Central memory CD8-positive, alpha-beta T cell (primary cell): Measurements from ENCODE around the gene CCDC158.
A peak's percentile ranks its signal among the peaks of the same experiment; 100 is the strongest.

Experiments
- ATAC-seq: fragments of 150-1000 bp; cut with Tn5 transposase; replicated peaks from 2 replicates; pipeline ENCODE4 v1.10.0; 2022; ENCODE audit warnings: mild to moderate bottlenecking, moderate FRiP score, moderate number of reproducible peaks; ENCODE audit not compliant: poor library complexity, severe bottlenecking; ENCODE audit errors: extremely low read depth
- DNase-seq, 2 donors: peaks; one replicate each; pipeline ENCODE4 v3.0.0; 2021; ENCODE audit warnings: low spot score in 2 of 2
- H3K27ac Mint-ChIP-seq: one replicate; pipeline ENCODE4 v1.8.0; 2022; ENCODE audit warnings: low read depth, mild to moderate bottlenecking, moderate library complexity, mixed read lengths
- H3K27me3 Mint-ChIP-seq: one replicate; pipeline ENCODE4 v1.8.0; 2022; ENCODE audit warnings: mixed read lengths
- H3K36me3 Mint-ChIP-seq: one replicate; pipeline ENCODE4 v1.8.0; 2022; ENCODE audit warnings: mild to moderate bottlenecking, moderate library complexity, mixed read lengths; ENCODE audit not compliant: insufficient read depth
- H3K4me1 Mint-ChIP-seq: one replicate; pipeline ENCODE4 v1.8.0; 2022; ENCODE audit warnings: mixed read lengths
- H3K4me3 Mint-ChIP-seq: one replicate; pipeline ENCODE4 v1.8.0; 2022; ENCODE audit warnings: mild to moderate bottlenecking, moderate library complexity, mixed read lengths
- H3K9me3 Mint-ChIP-seq: one replicate; pipeline ENCODE4 v1.8.0; 2022; ENCODE audit warnings: mixed read lengths

CCDC158 gene

DNA sequence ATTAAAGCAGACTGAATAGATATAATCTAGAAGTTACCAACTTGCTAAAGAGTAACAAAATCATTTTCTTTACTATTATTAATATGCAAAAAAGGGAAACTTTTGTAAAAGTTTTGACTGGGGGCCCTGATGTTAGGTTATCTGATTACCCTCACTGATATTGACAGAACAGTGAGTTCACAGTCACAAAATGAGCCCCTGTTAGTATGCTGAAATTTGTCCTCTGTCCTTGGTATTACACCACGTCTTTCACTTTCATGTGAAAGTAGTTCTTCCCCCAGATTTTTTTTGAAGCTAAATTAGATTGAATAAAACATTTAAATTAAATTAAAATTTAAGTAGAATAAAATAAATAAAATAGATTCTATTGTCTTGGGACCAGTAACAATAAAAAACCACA, 108.5 kb downstream of the CCDC158 start:
- ATAC-seq, result no peak
- peaks cover 2% of the 10 kb centered on the region for H3K36me3 Mint-ChIP-seq
- H3K4me3 Mint-ChIP-seq, result no peak overlapping the region

GRCh38 chr4:76311896-76312331, 109.0 kb downstream of the CCDC158 start:
- DNase-seq (no peak), ATAC-seq (no peak)
- Mint-ChIP-seq H3K27ac (no peak overlapping the region), H3K9me3 (peaks cover 6% of the 10 kb centered on the region), H3K4me3 (no peak overlapping the region), H3K4me1 (peaks cover 12% of the 10 kb centered on the region), H3K36me3 (peaks cover under 1% of the 10 kb centered on the region), H3K27me3 (peaks cover 18% of the 10 kb centered on the region)

More for the DNA sequence above, 108.5 kb downstream of the CCDC158 start:
- no peak for DNase-seq
- Mint-ChIP-seq H3K27me3 (peaks cover 22% of the 10 kb centered on the region), H3K27ac (no peak overlapping the region), H3K9me3 (peaks cover 6% of the 10 kb centered on the region), H3K4me1 (peaks cover 12% of the 10 kb centered on the region)

DNA sequence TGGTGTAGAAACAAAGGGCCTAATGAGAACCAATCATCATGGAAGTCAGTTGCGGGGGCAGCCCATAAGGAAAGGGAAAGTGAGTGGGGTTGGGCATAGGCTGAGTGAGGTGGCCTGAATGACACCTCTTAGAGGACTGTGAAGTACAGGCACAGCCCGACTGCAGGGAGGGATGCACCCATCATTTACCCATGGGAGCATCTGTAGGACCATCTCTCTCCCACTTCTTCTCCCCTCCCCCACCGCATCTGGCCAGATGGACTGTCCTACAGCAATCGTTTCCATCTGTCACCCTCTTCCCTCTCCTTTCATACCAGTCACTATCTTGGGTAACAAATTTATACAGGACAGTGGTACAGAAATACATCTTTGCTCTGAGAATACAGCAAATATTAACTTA, 110.3 kb downstream of the CCDC158 start:
- no peak for ATAC-seq
- H3K27me3 Mint-ChIP-seq, result peaks cover 6% of the 10 kb centered on the region
- DNase-seq, result no peak
- H3K4me3 Mint-ChIP-seq, result no peak overlapping the region
- no peak overlapping the region for H3K27ac Mint-ChIP-seq
- no peaks in the 10 kb centered on the region for H3K9me3 Mint-ChIP-seq
- H3K4me1 Mint-ChIP-seq, result peaks cover 12% of the 10 kb centered on the region
- H3K36me3 Mint-ChIP-seq, result no peaks in the 10 kb centered on the region

- H3K36me3 Mint-ChIP-seq, result peaks cover 1% of the 10 kb centered on the region
- H3K4me3 Mint-ChIP-seq, result no peak overlapping the region
- ATAC-seq (no peak), DNase-seq (no peak)
- H3K4me1 Mint-ChIP-seq, result peaks cover 18% of the 10 kb centered on the region
- no peaks in the 10 kb centered on the region for H3K9me3 Mint-ChIP-seq
- no peak overlapping the region for H3K27ac Mint-ChIP-seq
- no peaks in the 10 kb centered on the region for H3K27me3 Mint-ChIP-seq
Observed at GRCh38 chr4:76309939-76310550, 110.9 kb downstream of the CCDC158 start.

DNA sequence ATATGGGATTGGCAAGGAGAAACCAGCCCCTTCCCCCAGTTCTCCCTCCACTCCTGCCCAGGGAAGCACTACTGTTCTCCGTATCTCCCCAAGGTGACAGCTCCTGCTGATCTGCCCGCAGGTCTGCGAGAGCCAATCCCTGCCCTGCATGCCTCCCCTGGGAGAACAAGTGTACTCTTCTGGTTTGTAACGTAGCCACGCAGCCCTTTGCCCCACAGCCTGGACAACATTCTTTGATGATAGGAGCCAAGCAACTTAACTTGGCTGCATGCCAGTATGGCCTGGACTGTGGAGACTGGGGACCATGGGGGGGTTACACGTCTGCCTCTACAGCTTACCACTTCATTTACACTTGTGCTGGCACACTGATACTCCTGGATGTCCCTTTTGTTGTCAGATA, 112.4 kb downstream of the CCDC158 start:
- ATAC-seq, result no peak
- H3K27ac Mint-ChIP-seq, result no peak overlapping the region
- H3K4me3 Mint-ChIP-seq, result peak overlapping the region; percentile 29

GRCh38 chr4:76307660-76308014, 113.3 kb downstream of the CCDC158 start:
- Mint-ChIP-seq H3K9me3 (no peaks in the 10 kb centered on the region), H3K4me1 (peaks cover 35% of the 10 kb centered on the region), H3K4me3 (peak overlapping the region; percentile 79), H3K27ac (no peak overlapping the region), H3K27me3 (no peaks in the 10 kb centered on the region), H3K36me3 (peaks cover 3% of the 10 kb centered on the region)
- ATAC-seq (no peak), DNase-seq (no peak)

More for the DNA sequence above, 112.4 kb downstream of the CCDC158 start:
- Mint-ChIP-seq H3K4me1 (peaks cover 28% of the 10 kb centered on the region), H3K36me3 (peaks cover 3% of the 10 kb centered on the region), H3K9me3 (no peaks in the 10 kb centered on the region), H3K27me3 (no peaks in the 10 kb centered on the region)
- no peak for DNase-seq

- ATAC-seq (no peak), DNase-seq (no peak)
- H3K4me1 Mint-ChIP-seq, result peaks cover 40% of the 10 kb centered on the region
- no peaks in the 10 kb centered on the region for H3K9me3 Mint-ChIP-seq
- peak overlapping the region; percentile 79 for H3K4me3 Mint-ChIP-seq
- peak overlapping the region; percentile 47 for H3K27ac Mint-ChIP-seq
- no peaks in the 10 kb centered on the region for H3K27me3 Mint-ChIP-seq
- H3K36me3 Mint-ChIP-seq, result peaks cover 3% of the 10 kb centered on the region
Observed at GRCh38 chr4:76306882-76307659, 113.9 kb downstream of the CCDC158 start.

DNA sequence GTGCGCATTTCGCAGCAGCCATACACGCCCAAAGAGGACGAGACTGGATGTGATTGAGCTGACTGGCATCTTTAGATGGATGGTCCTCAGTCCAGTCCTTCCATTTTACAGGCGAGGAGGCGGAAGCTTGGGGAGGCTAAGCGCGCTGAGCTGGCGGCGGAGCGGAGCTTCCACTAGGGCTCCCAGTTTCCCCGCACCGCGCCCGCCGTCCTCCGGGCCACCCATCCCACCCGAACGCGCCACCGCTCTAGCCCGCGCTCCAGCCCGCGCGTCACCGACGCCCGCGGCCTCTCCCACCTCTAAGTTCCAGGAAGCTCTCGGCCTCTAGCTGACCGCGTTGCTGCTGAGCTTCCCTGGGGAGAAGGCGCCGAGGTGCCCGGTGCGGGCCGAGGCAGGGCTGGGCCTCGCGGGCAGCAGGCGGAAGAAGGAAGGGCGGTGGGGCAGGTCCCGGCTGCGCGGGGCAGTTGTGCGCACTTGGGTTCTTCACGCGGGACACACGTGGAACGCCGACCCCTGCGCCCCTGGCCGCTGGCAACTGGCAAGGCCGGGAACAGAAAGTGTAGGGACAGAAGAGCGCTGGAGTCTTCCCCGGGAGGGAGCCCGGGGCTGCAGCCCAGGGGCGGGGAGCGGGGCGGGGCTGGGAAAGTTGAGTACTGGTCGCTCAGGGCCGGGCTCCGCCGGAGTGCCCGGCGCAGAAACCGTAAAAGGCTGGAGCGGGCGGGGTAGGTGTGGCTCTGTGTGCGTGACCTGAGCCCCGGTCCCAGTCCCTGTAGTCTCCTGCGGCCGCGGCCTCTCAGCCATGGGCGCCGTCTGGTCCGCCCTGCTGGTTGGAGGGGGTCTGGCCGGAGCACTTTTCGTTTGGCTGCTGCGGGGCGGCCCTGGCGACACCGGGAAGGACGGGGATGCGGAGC, 114.7 kb downstream of the CCDC158 start, which contains the start of gene STBD1:
Gene STBD1, plus strand, starts transcription at position 763 of the 911 bp plus-strand sequence. Its CDS starts 37 bp downstream, at position 800.
- ATAC-seq, result peak; percentile 41
- peak within 1 kb of the TSS; percentile 79 for H3K4me3 Mint-ChIP-seq
- DNase-seq, result peak in 1 of 2 donors; percentile 13
- no peaks in the 10 kb centered on the region for H3K9me3 Mint-ChIP-seq
- no peaks in the 10 kb centered on the region for H3K27me3 Mint-ChIP-seq
- H3K36me3 Mint-ChIP-seq, result peaks cover 3% of the 10 kb centered on the region
- peaks cover 46% of the 10 kb centered on the region for H3K4me1 Mint-ChIP-seq
- H3K27ac Mint-ChIP-seq, result peak within 1 kb of the TSS; percentile 47

DNA sequence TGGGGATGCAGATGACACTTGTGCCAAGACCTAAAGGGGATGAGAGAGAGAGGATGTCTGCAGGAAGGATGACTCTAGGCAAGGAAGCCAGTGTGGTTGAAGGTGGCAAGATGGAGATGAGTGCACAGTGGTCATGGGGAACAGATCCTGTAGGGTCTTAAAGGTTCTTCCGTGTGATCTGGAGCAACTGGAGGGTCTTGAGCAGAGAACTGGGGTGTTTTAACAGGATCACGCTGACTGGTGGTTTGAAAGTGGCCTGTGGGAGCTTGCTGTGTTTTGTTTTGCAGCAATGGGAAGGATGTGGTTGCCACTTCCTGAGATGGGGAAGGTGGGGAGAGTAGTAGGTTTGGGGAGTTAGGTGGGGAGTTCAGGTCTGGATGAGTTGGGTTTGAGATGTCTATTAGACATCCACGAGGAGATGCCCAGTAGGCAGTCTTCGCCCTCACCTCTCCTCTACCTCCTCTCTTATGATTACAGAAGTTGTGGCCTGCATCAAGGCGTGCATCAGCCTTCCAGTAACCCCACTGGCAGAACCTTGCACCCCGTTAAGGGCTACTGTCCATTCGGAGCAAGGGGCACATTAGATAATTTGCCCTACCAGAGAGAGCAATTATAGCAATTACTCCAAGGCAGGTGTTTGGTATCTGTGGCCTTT, 115.8 kb downstream of the CCDC158 start:
- Mint-ChIP-seq H3K36me3 (peaks cover 3% of the 10 kb centered on the region), H3K4me3 (peak overlapping the region; percentile 79), H3K27ac (peak overlapping the region; percentile 36), H3K9me3 (no peaks in the 10 kb centered on the region), H3K4me1 (peaks cover 51% of the 10 kb centered on the region), H3K27me3 (no peaks in the 10 kb centered on the region)
- peak; percentile 51 for ATAC-seq
- no peak for DNase-seq

DNA sequence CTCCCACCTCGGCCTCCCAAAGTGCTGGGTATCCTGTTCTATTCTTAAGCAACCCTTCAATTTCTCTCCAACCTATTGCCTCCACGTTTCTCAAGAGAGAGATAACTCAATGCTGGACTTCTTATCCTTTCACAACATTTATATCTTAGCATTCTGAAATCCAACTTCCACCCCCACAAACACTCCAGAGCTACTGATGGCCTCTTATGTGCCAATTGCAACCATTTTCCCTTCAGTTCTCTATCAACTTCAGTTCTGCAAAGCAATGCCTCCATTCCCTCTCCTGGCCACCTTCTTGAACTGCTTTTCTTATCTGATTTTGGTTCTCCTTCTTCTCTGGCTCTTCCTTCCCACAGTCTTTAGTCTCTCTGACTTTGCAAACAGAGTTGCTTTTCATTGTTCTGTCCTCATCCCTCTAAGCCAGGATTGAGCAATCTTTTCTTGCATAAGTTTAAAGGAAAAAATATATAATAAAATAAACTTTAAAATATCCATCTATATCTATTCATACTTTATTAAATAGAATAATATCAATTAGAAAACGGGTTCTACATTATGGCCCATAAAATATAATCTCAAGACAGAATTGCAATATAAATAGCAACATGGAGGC, 118.0 kb downstream of the CCDC158 start:
- H3K4me1 Mint-ChIP-seq, result peaks cover 38% of the 10 kb centered on the region
- no peak for ATAC-seq

DNA sequence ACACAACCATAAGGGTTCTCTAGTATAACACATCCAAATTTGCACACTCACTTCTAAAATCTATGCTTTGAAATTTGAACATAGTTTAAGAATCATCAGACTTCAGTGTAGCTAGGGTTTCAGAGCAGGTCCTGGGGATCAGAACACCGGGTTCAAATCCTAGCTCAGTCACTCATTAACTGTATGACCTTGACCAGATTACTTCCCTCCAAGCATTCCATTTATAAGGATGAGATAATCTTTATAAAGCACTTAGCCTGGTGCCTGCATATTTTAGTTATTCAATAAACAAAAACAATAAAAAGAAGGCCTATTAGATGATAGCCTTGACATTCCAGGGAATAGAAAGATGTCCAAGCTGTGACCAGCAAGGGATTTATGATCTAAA, 119.2 kb downstream of the CCDC158 start:
- H3K4me1 Mint-ChIP-seq, result peaks cover 38% of the 10 kb centered on the region
- H3K27me3 Mint-ChIP-seq, result no peaks in the 10 kb centered on the region

More for the DNA sequence above, 118.0 kb downstream of the CCDC158 start:
- Mint-ChIP-seq H3K4me3 (no peak overlapping the region), H3K27me3 (no peaks in the 10 kb centered on the region), H3K9me3 (peaks cover 5% of the 10 kb centered on the region), H3K36me3 (peaks cover 3% of the 10 kb centered on the region), H3K27ac (peak overlapping the region; percentile 36)
- no peak for DNase-seq

More for the DNA sequence above, 119.2 kb downstream of the CCDC158 start:
- peaks cover 3% of the 10 kb centered on the region for H3K36me3 Mint-ChIP-seq
- peak overlapping the region; percentile 36 for H3K27ac Mint-ChIP-seq
- peaks cover 11% of the 10 kb centered on the region for H3K9me3 Mint-ChIP-seq
- DNase-seq (no peak), ATAC-seq (no peak)
- no peak overlapping the region for H3K4me3 Mint-ChIP-seq
